ENCODE measurements around the gene CLNK.

GRCh38 chr4:10598829-10599228 lies 85.7 kb downstream of the CLNK start:
- TF ChIP-seq GATA2 (IDR thresholded peaks at IDR 0.05; ENCODE audit: low read depth, low read length) (no peak), GATA3 (IDR thresholded peaks at IDR 0.05; ENCODE audit: low read depth, low read length) (no peak)

All from SH-SY5Y (cell line).